Activated naive CD4-positive, alpha-beta T cell treated with anti-CD3 and anti-CD28 coated beads for 36 hours (primary cell): ENCODE results near the gene GPR4. TPM values are rescaled to one million over a fixed set of nuclear protein-coding genes. Genes with fewer than 3 reads are reported as not detected.
"Not testable (repeated sequence)": the region's sequence is repeated elsewhere in the genome, so short reads cannot be mapped to it uniquely, and the experiment has no call there.

Experiments
- CTCF ChIA-PET: fragments of 350-600 bp; sonication (Branson Sonifier 250); formaldehyde crosslinking; loops from one replicate; lab custom pipeline; 2021; ENCODE audit warnings: antibody characterized with exemption; lab: Charles Lee
- DNase-seq: peaks from one replicate; pipeline ENCODE4 v3.0.0-alpha.2; 2020
- H3K27ac Mint-ChIP-seq: one replicate; pipeline ENCODE4 v1.8.0; 2021; ENCODE audit warnings: mild to moderate bottlenecking, mixed read lengths
- H3K27me3 Mint-ChIP-seq: one replicate; pipeline ENCODE4 v1.8.0; 2021; ENCODE audit warnings: low read depth, mixed read lengths
- H3K36me3 Mint-ChIP-seq: one replicate; pipeline ENCODE4 v1.8.0; 2021; ENCODE audit warnings: low read depth, mixed read lengths
- H3K4me1 Mint-ChIP-seq: one replicate; pipeline ENCODE4 v1.8.0; 2021; ENCODE audit warnings: low read depth, mixed read lengths
- H3K4me3 Mint-ChIP-seq: one replicate; pipeline ENCODE4 v1.8.0; 2021; ENCODE audit warnings: mild to moderate bottlenecking, moderate library complexity, mixed read lengths
- H3K9me3 Mint-ChIP-seq: one replicate; pipeline ENCODE4 v1.8.0; 2021; ENCODE audit warnings: mixed read lengths
- intact Hi-C: fragments of 100-400 bp; cut with micrococcal nuclease; formaldehyde crosslinking; loops from one replicate; pipeline ENCODE4 v1.15.1; 2023
- total RNA-seq, 2 experiments: library from RNA; stranded (reverse); gene quantifications; one replicate each; pipeline ENCODE4 v1.2.3, GENCODE V29; 2021

The GPR4 gene
- total RNA-seq, 2 experiments from 2014 or later: not detected

DNA sequence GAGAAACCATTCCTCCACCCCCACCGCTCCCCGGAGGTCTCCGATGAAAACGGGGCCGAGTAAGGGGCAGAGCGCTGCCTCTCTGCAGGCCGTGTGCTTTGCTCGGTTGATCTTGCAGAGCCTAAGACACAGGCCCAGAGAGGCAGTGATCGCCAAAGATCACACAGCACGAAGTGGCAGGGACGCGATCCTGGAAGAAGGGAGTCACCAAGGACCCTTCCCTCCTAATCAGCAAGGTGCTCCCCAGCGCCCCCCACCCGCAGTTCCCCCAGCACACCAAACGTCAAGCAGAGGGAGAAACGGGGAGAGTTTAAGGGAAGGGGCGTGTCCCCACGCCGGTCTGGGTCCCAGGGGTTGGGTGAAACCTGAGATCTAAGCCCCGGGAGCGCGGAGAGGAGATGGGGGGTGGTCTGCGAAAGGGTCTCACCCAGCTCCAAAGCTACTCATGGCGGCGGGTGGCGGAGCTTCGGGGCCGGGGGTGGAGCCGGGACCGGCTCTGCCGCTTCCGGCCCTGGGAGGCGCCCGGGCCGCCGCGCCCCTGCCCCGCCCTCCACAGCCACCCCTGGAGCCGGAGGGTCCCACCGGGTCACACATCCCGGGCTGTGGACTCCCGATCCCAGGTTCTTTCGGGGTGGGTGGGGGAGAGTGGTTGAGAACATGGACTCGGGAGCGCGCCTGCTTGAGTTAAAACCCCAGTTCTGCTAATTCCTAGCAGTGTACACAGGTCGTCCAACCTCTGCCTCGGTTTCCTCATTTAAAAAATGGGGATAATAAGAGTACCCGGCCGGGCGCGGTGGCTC lies 37.1 kb upstream of the GPR4 start, which contains the start of gene EML2:
EML2 (minus strand) TSS at position 468 of the 800 bp plus-strand sequence; CDS start at position 447, 21 bp downstream.
- intact Hi-C loops: no loop called here

DNA sequence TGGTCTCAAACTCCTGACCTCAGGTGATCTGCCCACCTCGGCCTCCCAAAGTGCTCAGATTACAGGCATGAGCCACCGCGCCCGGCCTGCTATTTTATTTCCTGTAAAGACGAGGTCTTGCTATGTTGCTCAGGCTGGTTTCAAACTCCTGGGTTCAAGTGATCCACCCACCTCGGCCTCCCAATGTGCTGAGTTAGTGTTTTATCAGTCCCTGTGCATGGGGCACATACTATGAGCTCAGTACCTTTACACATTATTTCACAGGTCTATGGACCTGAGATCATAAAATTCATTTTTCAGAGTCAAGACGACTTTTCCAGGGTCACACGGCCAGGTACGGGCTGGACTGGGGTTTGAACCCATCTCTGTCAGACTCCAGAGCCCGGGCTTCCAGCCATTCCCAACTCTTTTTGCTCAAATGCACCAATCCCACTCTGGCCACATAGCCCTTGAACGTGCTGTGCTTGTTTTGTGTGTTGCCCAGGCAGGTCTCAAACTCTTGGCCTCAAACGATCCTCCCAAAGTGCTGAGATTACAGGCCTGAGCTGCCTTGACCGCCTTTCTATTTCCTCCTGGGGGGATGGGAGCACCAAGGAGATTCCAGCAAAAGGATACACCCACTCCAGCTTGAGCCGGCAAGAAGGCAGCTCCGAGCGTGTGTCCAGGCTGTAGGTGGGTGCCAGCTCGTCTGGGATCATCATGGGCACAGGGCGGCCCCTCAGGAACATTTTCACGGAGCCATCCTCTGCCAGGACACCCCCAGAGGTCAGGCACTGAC lies 36.1 kb upstream of the GPR4 start:
- Mint-ChIP-seq H3K4me3 (peak overlapping the region; percentile 92), H3K27me3 (no peaks in the 10 kb centered on the region), H3K9me3 (no peaks in the 10 kb centered on the region), H3K4me1 (peaks cover 28% of the 10 kb centered on the region), H3K36me3 (peaks cover 33% of the 10 kb centered on the region), H3K27ac (no peak overlapping the region)
- intact Hi-C loops: no loop called here
- CTCF ChIA-PET: interaction anchor here (0.9 to 1.0 kb wide), 2 partner anchors 15 to 80 kb away, joined by 3 to 4 read pairs; no protein-coding TSS in a partner anchor
- no peak for DNase-seq

More for the DNA sequence above, 37.1 kb upstream of the GPR4 start, which contains the start of gene EML2:
- CTCF ChIA-PET: interaction anchor here (0.9 to 1.4 kb wide), 4 partner anchors 8 to 81 kb away, joined by 3 to 4 read pairs (median 4); no protein-coding TSS in a partner anchor
- DNase-seq: peak; percentile 67
- H3K9me3 Mint-ChIP-seq: no peaks in the 10 kb centered on the region
- no peaks in the 10 kb centered on the region for H3K27me3 Mint-ChIP-seq
- peaks cover 38% of the 10 kb centered on the region for H3K4me1 Mint-ChIP-seq
- H3K36me3 Mint-ChIP-seq: peaks cover 29% of the 10 kb centered on the region
- peak within 1 kb of the TSS; percentile 86 for H3K27ac Mint-ChIP-seq
- peak within 1 kb of the TSS; percentile 92 for H3K4me3 Mint-ChIP-seq

DNA sequence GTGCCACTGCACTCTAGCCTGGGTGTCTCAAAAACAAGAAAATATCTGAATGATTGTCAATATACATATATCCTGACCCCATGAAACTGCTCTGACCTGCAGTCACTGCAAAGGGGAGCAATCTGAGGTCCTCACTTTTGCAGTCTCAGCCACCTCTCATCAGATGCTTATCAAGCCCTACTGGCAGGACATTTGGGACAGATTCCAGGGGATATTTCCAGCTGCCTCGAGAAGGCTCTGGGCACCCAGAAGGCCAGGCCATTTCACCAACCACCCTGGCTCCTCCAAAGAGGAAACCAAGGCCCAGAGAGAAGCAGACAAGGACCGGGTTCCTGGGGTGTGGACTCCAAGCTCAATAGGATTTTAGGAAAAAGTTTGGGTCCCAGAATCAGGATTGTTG lies 34.9 kb upstream of the GPR4 start:
- intact Hi-C loops: no loop called here
- CTCF ChIA-PET: interaction anchor here (0.6 to 0.7 kb wide), 3 partner anchors 31 to 514 kb away, joined by 3 to 4 read pairs (median 3); no protein-coding TSS in a partner anchor
- Mint-ChIP-seq H3K9me3 (no peaks in the 10 kb centered on the region), H3K27ac (no peak overlapping the region), H3K27me3 (no peaks in the 10 kb centered on the region), H3K4me3 (peak overlapping the region; percentile 34), H3K36me3 (peaks cover 40% of the 10 kb centered on the region), H3K4me1 (peaks cover 31% of the 10 kb centered on the region)
- no peak for DNase-seq

DNA sequence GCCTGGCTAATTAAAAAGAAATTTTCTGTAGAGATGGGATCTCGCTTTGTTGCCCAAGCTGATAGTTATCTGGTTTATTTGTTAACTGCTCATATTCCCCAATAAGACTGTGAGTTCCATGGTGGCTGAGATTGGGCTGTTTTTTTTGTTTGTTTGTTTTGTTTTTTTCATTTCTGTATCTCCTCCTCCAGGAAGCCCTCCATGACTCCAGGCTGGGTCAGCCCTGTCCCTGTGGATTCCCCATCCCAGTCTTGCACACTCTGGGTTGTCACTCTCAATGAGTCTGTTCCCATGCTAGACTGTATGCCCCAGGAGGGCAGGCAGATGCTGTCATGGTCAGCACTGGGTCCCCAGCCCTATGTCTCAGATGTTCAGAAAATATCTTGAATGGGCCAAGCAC lies 34.3 kb upstream of the GPR4 start:
- CTCF ChIA-PET: interaction anchor here (0.6 kb wide), 1 partner anchor 45 kb away, joined by 3 read pairs; no protein-coding TSS in a partner anchor
- no peak overlapping the region for H3K4me3 Mint-ChIP-seq
- intact Hi-C loops: no loop called here
- peaks cover 30% of the 10 kb centered on the region for H3K4me1 Mint-ChIP-seq
- no peak overlapping the region for H3K27ac Mint-ChIP-seq
- no peak for DNase-seq
- H3K9me3 Mint-ChIP-seq: no peaks in the 10 kb centered on the region
- no peaks in the 10 kb centered on the region for H3K27me3 Mint-ChIP-seq
- H3K36me3 Mint-ChIP-seq: peaks cover 40% of the 10 kb centered on the region

DNA sequence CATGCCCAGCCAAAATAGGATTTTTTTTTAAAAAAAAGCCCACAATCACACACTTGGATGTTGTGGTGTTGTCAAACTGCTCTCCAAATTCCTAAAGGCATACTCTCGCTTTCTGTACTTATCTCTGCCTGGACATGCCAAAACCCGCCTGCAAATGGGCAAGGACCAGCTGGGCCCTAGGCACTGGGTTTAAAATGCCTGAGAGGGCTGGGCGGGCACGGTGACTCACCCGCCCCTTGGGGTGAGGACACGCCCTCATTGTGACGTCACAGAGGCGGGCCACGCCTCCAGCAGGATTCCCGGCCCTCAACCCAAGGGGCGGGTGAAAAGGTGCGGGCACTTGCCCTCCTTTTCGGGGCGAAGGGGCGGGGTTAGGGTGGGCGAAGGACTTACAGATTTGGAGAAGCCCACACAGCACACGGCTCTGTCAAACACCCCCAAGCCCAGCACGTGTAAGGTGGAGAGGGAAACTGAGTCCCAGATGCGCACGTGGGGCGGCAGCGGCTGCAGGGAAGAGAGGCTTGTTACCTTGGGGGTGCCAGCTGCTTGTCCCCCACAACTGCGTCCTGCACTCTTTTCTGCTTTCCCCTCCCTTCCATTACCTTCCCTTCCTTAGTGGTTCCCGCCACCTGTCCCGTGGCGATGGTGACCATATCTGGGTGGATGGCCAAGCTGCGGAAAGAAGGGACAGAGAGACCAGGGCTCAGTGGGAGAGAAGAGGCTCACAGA lies 30.6 kb upstream of the GPR4 start:
- DNase-seq: peak; percentile 69
- Mint-ChIP-seq H3K4me3 (peak overlapping the region; percentile 21), H3K36me3 (peaks cover 42% of the 10 kb centered on the region), H3K27ac (peak overlapping the region; percentile 87), H3K9me3 (no peaks in the 10 kb centered on the region), H3K27me3 (no peaks in the 10 kb centered on the region), H3K4me1 (peaks cover 20% of the 10 kb centered on the region)
- intact Hi-C loops: no loop called here
- CTCF ChIA-PET: interaction anchor here (5.4 kb wide), 1 partner anchor 9 kb away, joined by 38 read pairs; no protein-coding TSS in a partner anchor

DNA sequence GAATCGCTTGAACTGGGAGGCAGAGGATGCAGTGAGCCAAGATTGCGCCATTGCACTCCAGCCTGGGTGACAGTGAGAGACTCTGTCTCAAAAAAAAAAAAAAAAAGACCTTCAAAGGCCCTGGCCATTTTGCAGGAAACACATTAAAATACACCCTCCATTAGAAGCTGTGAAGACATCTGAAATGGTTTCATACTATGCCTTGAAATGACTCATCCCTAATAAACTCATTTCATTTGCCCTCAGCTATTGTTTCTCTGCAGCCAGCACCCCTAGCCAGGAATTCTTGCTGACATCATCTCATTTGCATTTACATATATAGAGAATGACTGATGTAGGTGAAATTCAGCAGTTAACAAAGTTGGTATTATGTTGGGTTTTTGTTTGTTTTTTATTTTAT lies 28.5 kb upstream of the GPR4 start:
- no peak overlapping the region for H3K4me3 Mint-ChIP-seq
- H3K27ac Mint-ChIP-seq: peak overlapping the region; percentile 97
- H3K27me3 Mint-ChIP-seq: no peaks in the 10 kb centered on the region
- H3K36me3 Mint-ChIP-seq: peaks cover 52% of the 10 kb centered on the region
- CTCF ChIA-PET: interaction anchor here (0.6 to 5.4 kb wide), 6 partner anchors 9 to 1233 kb away, joined by 3 to 38 read pairs (median 4); partner anchors contain the start of genes EML2 and PPM1N
- DNase-seq: peak; percentile 86
- intact Hi-C loops: loop anchor here (1.0 kb wide), 3 partner anchors 12 to 46 kb away; partner anchors contain the start of gene OPA3
- no peaks in the 10 kb centered on the region for H3K9me3 Mint-ChIP-seq
- H3K4me1 Mint-ChIP-seq: peaks cover 19% of the 10 kb centered on the region

DNA sequence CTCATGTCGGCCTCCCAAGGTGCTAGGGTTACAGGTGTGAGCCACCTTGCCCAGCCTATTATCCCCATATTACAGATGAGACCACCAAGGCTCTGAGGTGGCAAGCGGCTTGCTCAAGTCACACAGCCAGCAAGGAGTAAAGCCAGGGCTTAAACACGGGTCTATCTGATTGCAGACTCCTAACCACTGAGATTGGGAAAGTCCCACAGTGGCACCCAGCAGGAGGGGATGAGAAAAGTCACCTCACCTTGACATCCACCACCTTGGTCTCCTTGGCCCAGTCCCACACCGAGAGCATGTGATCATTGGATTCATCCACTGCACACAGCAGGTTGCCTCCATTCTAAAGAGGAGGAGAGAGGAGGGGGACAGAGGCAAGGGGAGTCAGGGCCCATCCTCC lies 27.7 kb upstream of the GPR4 start:
- Mint-ChIP-seq H3K4me3 (peak overlapping the region; percentile 16), H3K27ac (peak overlapping the region; percentile 97), H3K9me3 (no peaks in the 10 kb centered on the region), H3K36me3 (peaks cover 56% of the 10 kb centered on the region), H3K27me3 (no peaks in the 10 kb centered on the region), H3K4me1 (peaks cover 20% of the 10 kb centered on the region)
- DNase-seq: peak; percentile 57
- CTCF ChIA-PET: interaction anchor here (5.4 kb wide), 1 partner anchor 12 kb away, joined by 38 read pairs; no protein-coding TSS in a partner anchor
- intact Hi-C loops: loop anchor here (1.0 kb wide), 3 partner anchors 13 to 45 kb away; partner anchors contain the start of gene OPA3

DNA sequence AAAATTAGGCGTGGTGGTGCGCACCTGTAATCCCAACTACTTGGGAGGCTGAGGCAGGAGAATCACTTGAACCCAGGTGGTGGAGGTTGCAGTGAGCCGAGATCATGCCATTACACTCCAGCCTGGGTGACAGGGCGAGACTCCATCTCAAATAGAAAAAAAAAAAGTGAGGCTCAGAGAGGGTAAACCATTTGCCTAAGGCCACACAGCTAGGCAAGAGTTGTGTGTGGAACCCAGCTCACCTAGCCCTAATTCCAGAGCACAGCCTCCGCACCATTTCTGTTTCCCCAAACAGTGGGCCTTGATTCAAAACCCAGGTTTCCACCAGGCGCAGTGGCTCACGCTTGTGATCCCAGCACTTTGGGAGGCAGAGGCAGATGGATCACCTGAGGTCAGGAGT lies 26.2 kb upstream of the GPR4 start:
- H3K27ac Mint-ChIP-seq, H3K4me3 Mint-ChIP-seq, CTCF ChIA-PET, H3K9me3 Mint-ChIP-seq, intact Hi-C loops, H3K27me3 Mint-ChIP-seq, DNase-seq: not testable (repeated sequence)
- Mint-ChIP-seq H3K36me3 (peaks cover 61% of the 10 kb centered on the region), H3K4me1 (peaks cover 20% of the 10 kb centered on the region)

DNA sequence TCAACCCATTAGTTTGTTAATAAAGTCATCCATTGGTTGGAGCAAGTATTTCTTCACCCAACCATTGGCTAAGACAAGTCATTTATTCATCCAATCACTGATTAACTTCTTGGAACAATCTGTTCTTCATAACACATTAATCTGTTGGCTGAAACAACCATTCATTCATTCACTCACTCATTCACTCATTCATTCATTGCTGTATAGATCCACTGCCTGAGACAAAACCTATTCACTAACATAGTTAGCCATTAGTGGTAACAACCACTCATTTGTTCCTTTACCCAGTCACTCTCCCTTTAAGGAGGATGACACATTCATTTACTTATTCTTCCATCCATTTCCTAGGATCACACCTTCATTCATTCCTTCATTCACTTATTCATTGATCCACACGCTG lies 22.0 kb upstream of the GPR4 start:
- CTCF ChIA-PET: interaction anchor here (1.3 kb wide), 1 partner anchor 18 kb away, joined by 3 read pairs; no protein-coding TSS in a partner anchor
- H3K4me3 Mint-ChIP-seq: no peak overlapping the region

DNA sequence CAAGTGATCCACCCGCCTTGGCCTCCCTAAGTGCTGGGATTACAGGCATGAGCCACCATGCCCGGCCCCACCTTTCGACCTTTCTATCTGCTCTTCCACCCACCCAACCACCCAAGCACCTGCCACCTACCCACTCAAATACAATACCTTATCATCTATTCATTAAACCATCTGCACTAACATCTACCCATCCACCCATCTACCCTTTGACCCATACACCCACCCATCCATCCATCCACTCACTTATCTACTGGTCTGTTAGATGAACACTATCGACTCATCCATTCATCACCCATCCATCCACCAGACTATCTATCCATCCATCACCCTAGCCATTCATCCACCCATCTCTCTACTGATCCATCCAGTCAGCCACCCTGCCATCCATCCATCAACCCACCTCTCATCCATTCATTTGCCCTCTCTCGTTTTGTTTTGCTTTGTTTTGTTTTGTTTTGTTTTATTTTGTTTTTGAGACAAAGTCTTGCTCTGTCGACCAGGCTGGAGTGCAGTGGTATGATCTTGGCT lies 20.0 kb upstream of the GPR4 start:
- no peaks in the 10 kb centered on the region for H3K27me3 Mint-ChIP-seq

More for the DNA sequence above, 22.0 kb upstream of the GPR4 start:
- Mint-ChIP-seq H3K4me1 (peaks cover 2% of the 10 kb centered on the region), H3K9me3 (no peaks in the 10 kb centered on the region), H3K27ac (no peak overlapping the region), H3K27me3 (no peaks in the 10 kb centered on the region), H3K36me3 (peaks cover 67% of the 10 kb centered on the region)
- intact Hi-C loops: no loop called here
- no peak for DNase-seq

DNA sequence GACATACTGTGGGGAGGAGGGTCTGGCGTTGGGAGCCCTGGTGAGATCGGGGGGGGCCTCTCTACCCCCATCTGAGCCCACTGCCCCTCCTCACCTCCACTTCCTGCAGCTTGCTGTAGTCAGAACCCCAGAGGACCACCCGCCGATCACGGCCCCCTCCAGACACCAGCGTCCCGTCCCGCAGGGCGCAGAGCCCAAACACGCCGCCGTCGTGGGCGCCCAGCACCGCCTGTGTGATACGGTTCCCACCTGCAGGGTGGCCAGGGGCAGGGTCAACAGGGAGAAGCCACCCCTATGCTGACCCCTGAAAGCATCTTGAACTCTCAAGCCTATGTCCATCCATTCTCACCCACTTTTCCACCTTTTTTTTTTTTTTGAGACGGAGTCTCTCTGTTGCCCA lies 19.4 kb upstream of the GPR4 start:
- peaks cover 68% of the 10 kb centered on the region for H3K36me3 Mint-ChIP-seq
- no peak for DNase-seq
- no peaks in the 10 kb centered on the region for H3K27me3 Mint-ChIP-seq
- peaks cover 2% of the 10 kb centered on the region for H3K4me1 Mint-ChIP-seq
- H3K9me3 Mint-ChIP-seq: no peaks in the 10 kb centered on the region
- no peak overlapping the region for H3K27ac Mint-ChIP-seq
- no peak overlapping the region for H3K4me3 Mint-ChIP-seq
- intact Hi-C loops: no loop called here
- CTCF ChIA-PET: no interaction called here

More for the DNA sequence above, 20.0 kb upstream of the GPR4 start:
- Mint-ChIP-seq H3K4me1 (peaks cover 2% of the 10 kb centered on the region), H3K9me3 (no peaks in the 10 kb centered on the region), H3K27ac (peak overlapping the region; percentile 7), H3K4me3 (no peak overlapping the region), H3K36me3 (peaks cover 65% of the 10 kb centered on the region)
- intact Hi-C loops: no loop called here
- CTCF ChIA-PET: interaction anchor here (0.9 kb wide), 1 partner anchor 16 kb away, joined by 4 read pairs; no protein-coding TSS in a partner anchor
- no peak for DNase-seq
